GM23338 (cell line): ENCODE data around the gene ATP9A. TPM values are rescaled to one million over a fixed set of nuclear protein-coding genes. Genes with fewer than 3 reads are reported as not detected.

Experiments used
- ATAC-seq: fragments of 200-7000 bp; cut with Tn5 transposase; 3 replicates; pipeline ENCODE4 v1.9.1; 2020
- DNase-seq: peaks from one replicate; pipeline ENCODE4 v3.0.0-alpha.2; 2015; ENCODE audit warnings: low spot score
- H2AFZ ChIP-seq: fragments of 200-600 bp; sonication (generic); 2 replicates; pipeline ENCODE4 v1.8.0; 2016; ENCODE audit warnings: antibody characterized with exemption, mild to moderate bottlenecking, moderate library complexity
- H3F3A ChIP-seq: fragments of 200-600 bp; sonication (generic); replicated peaks from 2 replicates; pipeline ENCODE4 v1.8.0; 2017; ENCODE audit warnings: antibody characterized with exemption, mixed run types, low read depth
- H3K27ac ChIP-seq: fragments of 200-600 bp; sonication (generic); 2 replicates; pipeline ENCODE4 v1.6.1; 2016; ENCODE audit warnings: low read depth
- H3K27me3 ChIP-seq: fragments of 200-600 bp; sonication (generic); 2 replicates; pipeline ENCODE4 v1.8.0; 2016; ENCODE audit warnings: mild to moderate bottlenecking, mixed run types, moderate library complexity; ENCODE audit not compliant: insufficient read depth
- H3K36me3 ChIP-seq: fragments of 200-600 bp; sonication (generic); 2 replicates; pipeline ENCODE4 v1.8.0; 2016; ENCODE audit warnings: mild to moderate bottlenecking; ENCODE audit not compliant: insufficient read depth
- H3K4me1 ChIP-seq: fragments of 200-600 bp; sonication (generic); 2 replicates; pipeline ENCODE4 v1.8.0; 2016; ENCODE audit warnings: mild to moderate bottlenecking, moderate library complexity; ENCODE audit not compliant: insufficient read depth
- H3K4me2 ChIP-seq: fragments of 200-600 bp; sonication (generic); 2 replicates; pipeline ENCODE4 v1.7.1; 2017; ENCODE audit warnings: mixed run types
- H3K4me3 ChIP-seq: fragments of 200-600 bp; sonication (generic); 2 replicates; pipeline ENCODE4 v1.6.1; 2016; ENCODE audit warnings: mixed run types
- H3K79me2 ChIP-seq: fragments of 200-600 bp; sonication (generic); replicated peaks from 2 replicates; pipeline ENCODE4 v1.8.0; 2017; ENCODE audit warnings: mild to moderate bottlenecking; ENCODE audit not compliant: insufficient read depth
- H3K9me2 ChIP-seq: fragments of 200-600 bp; sonication (generic); 2 replicates; pipeline ENCODE4 v1.8.0; 2017; ENCODE audit not compliant: insufficient read depth
- H4K20me1 ChIP-seq: fragments of 200-600 bp; sonication (generic); replicated peaks from 2 replicates; pipeline ENCODE4 v1.8.0; 2017; ENCODE audit warnings: mild to moderate bottlenecking; ENCODE audit not compliant: insufficient read depth
- H3K27ac Mint-ChIP-seq: 2 replicates; pipeline ENCODE4 v1.8.0; 2020; ENCODE audit warnings: inconsistent platforms, mild to moderate bottlenecking, moderate library complexity, mixed read lengths
- H3K27me3 Mint-ChIP-seq: 3 replicates; pipeline ENCODE4 v1.8.0; 2022; ENCODE audit warnings: low read depth, mild to moderate bottlenecking, moderate library complexity, mixed read lengths, inconsistent platforms; ENCODE audit not compliant: insufficient read depth, poor library complexity
- H3K36me3 Mint-ChIP-seq: 3 replicates; pipeline ENCODE4 v1.8.0; 2021; ENCODE audit warnings: low read depth, mild to moderate bottlenecking, inconsistent platforms, moderate library complexity, mixed read lengths
- H3K4me1 Mint-ChIP-seq: 3 replicates; pipeline ENCODE4 v1.8.0; 2020; ENCODE audit warnings: mild to moderate bottlenecking, inconsistent platforms, mixed read lengths
- H3K4me3 Mint-ChIP-seq: 3 replicates; pipeline ENCODE4 v1.8.0; 2021; ENCODE audit warnings: moderate library complexity, mild to moderate bottlenecking, inconsistent platforms, mixed read lengths
- H3K9me3 Mint-ChIP-seq: 3 replicates; pipeline ENCODE4 v1.8.0; 2020; ENCODE audit warnings: moderate library complexity, mild to moderate bottlenecking, inconsistent platforms, mixed read lengths
- CREB1 ChIP-seq: fragments of 250-450 bp; sonication (Bioruptor Pico); IDR thresholded peaks from 2 replicates; pipeline ENCODE4 v1.5.0; 2020; ENCODE audit warnings: low read depth, mild to moderate bottlenecking, moderate library complexity
- EZH2 ChIP-seq: fragments of 200-600 bp; sonication (generic); IDR thresholded peaks from one replicate; pipeline ENCODE4 v1.8.0; 2017; ENCODE audit warnings: antibody characterized with exemption, mild to moderate bottlenecking, low read depth; ENCODE audit not compliant: unreplicated experiment
- EZH2phosphoT487 ChIP-seq: fragments of 200-600 bp; sonication (generic); IDR thresholded peaks from one replicate; pipeline ENCODE4 v1.8.1; 2018; ENCODE audit warnings: antibody characterized with exemption; ENCODE audit not compliant: unreplicated experiment
- JUNB ChIP-seq: IDR thresholded peaks from one replicate; pipeline ENCODE4 v1.6.1; 2016; ENCODE audit warnings: antibody characterized with exemption; ENCODE audit not compliant: unreplicated experiment
- NANOG ChIP-seq: IDR thresholded peaks from 2 replicates; pipeline ENCODE4 v1.6.1; 2016; ENCODE audit warnings: antibody characterized with exemption, borderline replicate concordance
- POLR2AphosphoS5 ChIP-seq: IDR thresholded peaks from 2 replicates; pipeline ENCODE4 v1.6.1; 2016; ENCODE audit warnings: antibody characterized with exemption, low read depth
- STAT1 ChIP-seq: IDR thresholded peaks from one replicate; pipeline ENCODE4 v1.6.1; 2016; ENCODE audit warnings: antibody characterized with exemption; ENCODE audit not compliant: unreplicated experiment
- ZNF114 ChIP-seq: fragments of 250-450 bp; sonication (Bioruptor Pico); IDR thresholded peaks from 2 replicates; pipeline ENCODE4 v1.5.0; 2020; ENCODE audit warnings: mild to moderate bottlenecking, moderate library complexity
- ZNF331 ChIP-seq: fragments of 250-450 bp; sonication (Bioruptor Pico); IDR thresholded peaks from 2 replicates; pipeline ENCODE4 v1.5.0; 2020; ENCODE audit warnings: low read depth, mild to moderate bottlenecking, moderate library complexity
- polyA plus RNA-seq: library from polyadenylated mRNA; unstranded; fragments of >200 nt; fragmentation: Nextera tagmentation; extraction: Ambion mirVana; gene quantifications from 2 replicates; pipeline ENCODE4 v1.2.1, GENCODE V29; 2016
- total RNA-seq: library from RNA; depleted of rRNA; stranded (reverse); fragments of >200 nt; shearing (Covaris generic); gene quantifications from 2 replicates; pipeline ENCODE4 v1.2.3, GENCODE V29; 2014
- TF ChIP-seq, protein P1 (sequence below): fragments of 250-450 bp; sonication (Bioruptor Pico); IDR thresholded peaks from 2 replicates; pipeline ENCODE4 v1.5.0; 2020; ENCODE audit warnings: mild to moderate bottlenecking, moderate library complexity
- TF ChIP-seq, protein P2 (sequence below): IDR thresholded peaks from 2 replicates; pipeline ENCODE4 v1.6.1; 2016; ENCODE audit warnings: antibody characterized with exemption
- TF ChIP-seq, protein P3 (sequence below), 2 experiments: fragments of 200-600 bp in 1 of 2; sonication (generic) in 1 of 2; conservative IDR thresholded peaks; 2 replicates each; pipeline versions ENCODE4 v1.5.1 to v1.6.1; 2016 to 2017; ENCODE audit warnings: antibody characterized with exemption in 2 of 2, low read depth in 2 of 2, mild to moderate bottlenecking in 2 of 2, moderate library complexity in 1 of 2
- TF ChIP-seq, protein P4 (sequence below): IDR thresholded peaks from one replicate; pipeline ENCODE4 v1.6.1; 2018; ENCODE audit warnings: antibody characterized with exemption; ENCODE audit not compliant: unreplicated experiment

ATP9A gene
- total and polyA plus RNA-seq, 2 experiments from 2014 or later: 0.94 to 5.9 TPM

DNA sequence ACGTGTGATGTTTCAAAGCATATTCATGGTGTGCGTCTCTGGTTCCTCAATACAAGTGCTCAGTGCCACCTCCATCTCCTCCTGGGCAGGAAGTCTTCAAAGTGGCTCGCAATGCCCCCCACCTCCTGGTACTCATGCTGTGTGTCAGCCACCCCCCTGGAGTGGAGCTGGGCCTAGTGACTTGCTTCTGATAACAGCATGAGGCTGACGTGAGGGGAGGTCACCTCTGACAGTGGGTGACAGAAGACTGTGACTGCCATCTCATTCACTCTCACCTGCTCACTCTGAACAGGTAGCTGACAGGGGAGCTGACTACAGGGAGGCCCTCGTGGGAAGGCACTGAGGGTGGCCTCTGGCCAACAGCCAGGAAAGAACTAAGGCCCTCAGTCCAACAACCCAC lies 133.3 kb downstream of the ATP9A start (continued):
- TF ChIP-seq, protein P1, sequence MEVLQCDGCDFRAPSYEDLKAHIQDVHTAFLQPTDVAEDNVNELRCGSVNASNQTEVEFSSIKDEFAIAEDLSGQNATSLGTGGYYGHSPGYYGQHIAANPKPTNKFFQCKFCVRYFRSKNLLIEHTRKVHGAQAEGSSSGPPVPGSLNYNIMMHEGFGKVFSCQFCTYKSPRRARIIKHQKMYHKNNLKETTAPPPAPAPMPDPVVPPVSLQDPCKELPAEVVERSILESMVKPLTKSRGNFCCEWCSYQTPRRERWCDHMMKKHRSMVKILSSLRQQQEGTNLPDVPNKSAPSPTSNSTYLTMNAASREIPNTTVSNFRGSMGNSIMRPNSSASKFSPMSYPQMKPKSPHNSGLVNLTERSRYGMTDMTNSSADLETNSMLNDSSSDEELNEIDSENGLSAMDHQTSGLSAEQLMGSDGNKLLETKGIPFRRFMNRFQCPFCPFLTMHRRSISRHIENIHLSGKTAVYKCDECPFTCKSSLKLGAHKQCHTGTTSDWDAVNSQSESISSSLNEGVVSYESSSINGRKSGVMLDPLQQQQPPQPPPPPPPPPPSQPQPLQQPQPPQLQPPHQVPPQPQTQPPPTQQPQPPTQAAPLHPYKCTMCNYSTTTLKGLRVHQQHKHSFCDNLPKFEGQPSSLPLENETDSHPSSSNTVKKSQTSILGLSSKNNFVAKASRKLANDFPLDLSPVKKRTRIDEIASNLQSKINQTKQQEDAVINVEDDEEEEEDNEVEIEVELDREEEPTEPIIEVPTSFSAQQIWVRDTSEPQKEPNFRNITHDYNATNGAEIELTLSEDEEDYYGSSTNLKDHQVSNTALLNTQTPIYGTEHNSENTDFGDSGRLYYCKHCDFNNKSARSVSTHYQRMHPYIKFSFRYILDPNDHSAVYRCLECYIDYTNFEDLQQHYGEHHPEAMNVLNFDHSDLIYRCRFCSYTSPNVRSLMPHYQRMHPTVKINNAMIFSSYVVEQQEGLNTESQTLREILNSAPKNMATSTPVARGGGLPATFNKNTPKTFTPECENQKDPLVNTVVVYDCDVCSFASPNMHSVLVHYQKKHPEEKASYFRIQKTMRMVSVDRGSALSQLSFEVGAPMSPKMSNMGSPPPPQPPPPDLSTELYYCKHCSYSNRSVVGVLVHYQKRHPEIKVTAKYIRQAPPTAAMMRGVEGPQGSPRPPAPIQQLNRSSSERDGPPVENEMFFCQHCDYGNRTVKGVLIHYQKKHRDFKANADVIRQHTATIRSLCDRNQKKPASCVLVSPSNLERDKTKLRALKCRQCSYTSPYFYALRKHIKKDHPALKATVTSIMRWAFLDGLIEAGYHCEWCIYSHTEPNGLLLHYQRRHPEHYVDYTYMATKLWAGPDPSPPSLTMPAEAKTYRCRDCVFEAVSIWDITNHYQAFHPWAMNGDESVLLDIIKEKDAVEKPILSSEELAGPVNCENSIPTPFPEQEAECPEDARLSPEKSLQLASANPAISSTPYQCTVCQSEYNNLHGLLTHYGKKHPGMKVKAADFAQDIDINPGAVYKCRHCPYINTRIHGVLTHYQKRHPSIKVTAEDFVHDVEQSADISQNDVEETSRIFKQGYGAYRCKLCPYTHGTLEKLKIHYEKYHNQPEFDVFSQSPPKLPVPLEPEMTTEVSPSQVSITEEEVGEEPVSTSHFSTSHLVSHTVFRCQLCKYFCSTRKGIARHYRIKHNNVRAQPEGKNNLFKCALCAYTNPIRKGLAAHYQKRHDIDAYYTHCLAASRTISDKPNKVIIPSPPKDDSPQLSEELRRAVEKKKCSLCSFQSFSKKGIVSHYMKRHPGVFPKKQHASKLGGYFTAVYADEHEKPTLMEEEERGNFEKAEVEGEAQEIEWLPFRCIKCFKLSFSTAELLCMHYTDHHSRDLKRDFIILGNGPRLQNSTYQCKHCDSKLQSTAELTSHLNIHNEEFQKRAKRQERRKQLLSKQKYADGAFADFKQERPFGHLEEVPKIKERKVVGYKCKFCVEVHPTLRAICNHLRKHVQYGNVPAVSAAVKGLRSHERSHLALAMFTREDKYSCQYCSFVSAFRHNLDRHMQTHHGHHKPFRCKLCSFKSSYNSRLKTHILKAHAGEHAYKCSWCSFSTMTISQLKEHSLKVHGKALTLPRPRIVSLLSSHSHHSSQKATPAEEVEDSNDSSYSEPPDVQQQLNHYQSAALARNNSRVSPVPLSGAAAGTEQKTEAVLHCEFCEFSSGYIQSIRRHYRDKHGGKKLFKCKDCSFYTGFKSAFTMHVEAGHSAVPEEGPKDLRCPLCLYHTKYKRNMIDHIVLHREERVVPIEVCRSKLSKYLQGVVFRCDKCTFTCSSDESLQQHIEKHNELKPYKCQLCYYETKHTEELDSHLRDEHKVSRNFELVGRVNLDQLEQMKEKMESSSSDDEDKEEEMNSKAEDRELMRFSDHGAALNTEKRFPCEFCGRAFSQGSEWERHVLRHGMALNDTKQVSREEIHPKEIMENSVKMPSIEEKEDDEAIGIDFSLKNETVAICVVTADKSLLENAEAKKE (CRISPR knock-in tag): no peak
- no peak for TF ChIP-seq EZH2phosphoT487
- TF ChIP-seq EZH2: no peak
- no peak for TF ChIP-seq ZNF331 (CRISPR knock-in tag)
- no peak for TF ChIP-seq ZNF114
- no peak for TF ChIP-seq CREB1 (CRISPR knock-in tag)
- no peak for TF ChIP-seq STAT1
- no peak for TF ChIP-seq POLR2AphosphoS5

DNA sequence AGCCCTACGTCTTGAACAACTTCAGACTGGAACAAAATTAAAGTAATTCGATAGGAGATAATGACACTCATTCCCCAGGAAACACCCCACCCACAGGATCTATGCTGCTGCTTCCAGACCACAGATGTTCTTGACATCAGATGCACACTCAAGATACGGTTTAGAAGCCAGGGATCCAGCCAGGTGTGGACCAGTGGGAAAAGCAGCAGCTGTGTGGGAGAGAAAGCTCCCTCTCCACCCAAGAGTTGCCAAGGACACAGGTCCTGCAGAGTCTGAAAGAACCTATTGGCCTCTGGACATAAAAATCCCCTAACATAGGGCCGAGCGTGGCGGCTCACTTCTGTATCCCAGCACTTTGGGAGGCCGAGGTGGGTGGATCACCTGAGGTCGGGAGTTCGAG lies 133.9 kb downstream of the ATP9A start:
- no peak overlapping the region for H3K27ac ChIP-seq
- H3K27ac Mint-ChIP-seq: no peak overlapping the region
- H2AFZ ChIP-seq: no peak overlapping the region
- H3K27me3 Mint-ChIP-seq: peaks cover 3% of the 10 kb centered on the region
- no peaks in the 10 kb centered on the region for H3K4me1 ChIP-seq
- no peak overlapping the region for H3K4me3 Mint-ChIP-seq
- no peaks in the 10 kb centered on the region for H4K20me1 ChIP-seq
- no peaks in the 10 kb centered on the region for H3K36me3 Mint-ChIP-seq
- no peaks in the 10 kb centered on the region; the same call in 2 of the 3 replicates for H3K4me1 Mint-ChIP-seq
- no peaks in the 10 kb centered on the region for H3F3A ChIP-seq
- no peaks in the 10 kb centered on the region for H3K36me3 ChIP-seq
- DNase-seq (no peak), ATAC-seq (no peak)
- no peaks in the 10 kb centered on the region for H3K9me2 ChIP-seq
- no peak overlapping the region for H3K4me3 ChIP-seq
- H3K4me2 ChIP-seq: no peak overlapping the region
- H3K9me3 Mint-ChIP-seq: no peaks in the 10 kb centered on the region
- no peaks in the 10 kb centered on the region for H3K27me3 ChIP-seq
- no peaks in the 10 kb centered on the region for H3K79me2 ChIP-seq
- TF ChIP-seq EZH2phosphoT487 (no peak), CREB1 (CRISPR knock-in tag) (no peak), JUNB (no peak), ZNF114 (no peak), EZH2 (no peak), NANOG (no peak), POLR2AphosphoS5 (no peak), ZNF331 (CRISPR knock-in tag) (no peak), STAT1 (no peak)
- TF ChIP-seq, protein P2, sequence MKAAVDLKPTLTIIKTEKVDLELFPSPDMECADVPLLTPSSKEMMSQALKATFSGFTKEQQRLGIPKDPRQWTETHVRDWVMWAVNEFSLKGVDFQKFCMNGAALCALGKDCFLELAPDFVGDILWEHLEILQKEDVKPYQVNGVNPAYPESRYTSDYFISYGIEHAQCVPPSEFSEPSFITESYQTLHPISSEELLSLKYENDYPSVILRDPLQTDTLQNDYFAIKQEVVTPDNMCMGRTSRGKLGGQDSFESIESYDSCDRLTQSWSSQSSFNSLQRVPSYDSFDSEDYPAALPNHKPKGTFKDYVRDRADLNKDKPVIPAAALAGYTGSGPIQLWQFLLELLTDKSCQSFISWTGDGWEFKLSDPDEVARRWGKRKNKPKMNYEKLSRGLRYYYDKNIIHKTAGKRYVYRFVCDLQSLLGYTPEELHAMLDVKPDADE: no peak
- TF ChIP-seq, protein P3, sequence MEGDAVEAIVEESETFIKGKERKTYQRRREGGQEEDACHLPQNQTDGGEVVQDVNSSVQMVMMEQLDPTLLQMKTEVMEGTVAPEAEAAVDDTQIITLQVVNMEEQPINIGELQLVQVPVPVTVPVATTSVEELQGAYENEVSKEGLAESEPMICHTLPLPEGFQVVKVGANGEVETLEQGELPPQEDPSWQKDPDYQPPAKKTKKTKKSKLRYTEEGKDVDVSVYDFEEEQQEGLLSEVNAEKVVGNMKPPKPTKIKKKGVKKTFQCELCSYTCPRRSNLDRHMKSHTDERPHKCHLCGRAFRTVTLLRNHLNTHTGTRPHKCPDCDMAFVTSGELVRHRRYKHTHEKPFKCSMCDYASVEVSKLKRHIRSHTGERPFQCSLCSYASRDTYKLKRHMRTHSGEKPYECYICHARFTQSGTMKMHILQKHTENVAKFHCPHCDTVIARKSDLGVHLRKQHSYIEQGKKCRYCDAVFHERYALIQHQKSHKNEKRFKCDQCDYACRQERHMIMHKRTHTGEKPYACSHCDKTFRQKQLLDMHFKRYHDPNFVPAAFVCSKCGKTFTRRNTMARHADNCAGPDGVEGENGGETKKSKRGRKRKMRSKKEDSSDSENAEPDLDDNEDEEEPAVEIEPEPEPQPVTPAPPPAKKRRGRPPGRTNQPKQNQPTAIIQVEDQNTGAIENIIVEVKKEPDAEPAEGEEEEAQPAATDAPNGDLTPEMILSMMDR (conservative IDR thresholded peaks at IDR 0.05; ENCODE audit: low read depth in 2 of 2): no peak
- TF ChIP-seq, protein P4, sequence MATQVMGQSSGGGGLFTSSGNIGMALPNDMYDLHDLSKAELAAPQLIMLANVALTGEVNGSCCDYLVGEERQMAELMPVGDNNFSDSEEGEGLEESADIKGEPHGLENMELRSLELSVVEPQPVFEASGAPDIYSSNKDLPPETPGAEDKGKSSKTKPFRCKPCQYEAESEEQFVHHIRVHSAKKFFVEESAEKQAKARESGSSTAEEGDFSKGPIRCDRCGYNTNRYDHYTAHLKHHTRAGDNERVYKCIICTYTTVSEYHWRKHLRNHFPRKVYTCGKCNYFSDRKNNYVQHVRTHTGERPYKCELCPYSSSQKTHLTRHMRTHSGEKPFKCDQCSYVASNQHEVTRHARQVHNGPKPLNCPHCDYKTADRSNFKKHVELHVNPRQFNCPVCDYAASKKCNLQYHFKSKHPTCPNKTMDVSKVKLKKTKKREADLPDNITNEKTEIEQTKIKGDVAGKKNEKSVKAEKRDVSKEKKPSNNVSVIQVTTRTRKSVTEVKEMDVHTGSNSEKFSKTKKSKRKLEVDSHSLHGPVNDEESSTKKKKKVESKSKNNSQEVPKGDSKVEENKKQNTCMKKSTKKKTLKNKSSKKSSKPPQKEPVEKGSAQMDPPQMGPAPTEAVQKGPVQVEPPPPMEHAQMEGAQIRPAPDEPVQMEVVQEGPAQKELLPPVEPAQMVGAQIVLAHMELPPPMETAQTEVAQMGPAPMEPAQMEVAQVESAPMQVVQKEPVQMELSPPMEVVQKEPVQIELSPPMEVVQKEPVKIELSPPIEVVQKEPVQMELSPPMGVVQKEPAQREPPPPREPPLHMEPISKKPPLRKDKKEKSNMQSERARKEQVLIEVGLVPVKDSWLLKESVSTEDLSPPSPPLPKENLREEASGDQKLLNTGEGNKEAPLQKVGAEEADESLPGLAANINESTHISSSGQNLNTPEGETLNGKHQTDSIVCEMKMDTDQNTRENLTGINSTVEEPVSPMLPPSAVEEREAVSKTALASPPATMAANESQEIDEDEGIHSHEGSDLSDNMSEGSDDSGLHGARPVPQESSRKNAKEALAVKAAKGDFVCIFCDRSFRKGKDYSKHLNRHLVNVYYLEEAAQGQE: no peak
